HG02798 (cell line): ENCODE measurements around the gene EXOC3L2.
"Not testable (repeated sequence)": the region's sequence is repeated elsewhere in the genome, so short reads cannot be mapped to it uniquely, and the experiment has no call there.

Experiments used
- ATAC-seq: cut with Tn5 transposase; IDR thresholded peaks from one replicate; pipeline ENCODE4 v1.9.1; 2021; ENCODE audit warnings: mild to moderate bottlenecking; ENCODE audit not compliant: unreplicated experiment, poor library complexity

EXOC3L2 gene

GRCh38 chr19:45245334-45245787 is at the start of gene EXOC3L2:
TSS of gene EXOC3L2 (minus strand) at chr19:45245407. CDS start at chr19:45239045, 6,362 bp downstream.
- ATAC-seq = no peak

- ATAC-seq = no peak
These were observed 49.3 kb upstream of the EXOC3L2 start for GRCh38 chr19:45294291-45295029.

- ATAC-seq = no peak
These were observed 48.5 kb upstream of the EXOC3L2 start for GRCh38 chr19:45293682-45294081.

GRCh38 chr19:45291834-45292233 is 46.6 kb upstream of the EXOC3L2 start:
- no peak for ATAC-seq

GRCh38 chr19:45290381-45290931 is 45.2 kb upstream of the EXOC3L2 start:
- ATAC-seq = no peak

- ATAC-seq = no peak
These were observed 38.3 kb upstream of the EXOC3L2 start for GRCh38 chr19:45283443-45284033.

GRCh38 chr19:45280471-45280961 is 35.3 kb upstream of the EXOC3L2 start:
- ATAC-seq = no peak

- no peak for ATAC-seq
These were observed 34.5 kb upstream of the EXOC3L2 start for GRCh38 chr19:45279587-45280192.

- ATAC-seq = no peak
These were observed 32.9 kb upstream of the EXOC3L2 start for GRCh38 chr19:45278087-45278486.

GRCh38 chr19:45276284-45276687 is 31.1 kb upstream of the EXOC3L2 start:
- ATAC-seq = no peak

- ATAC-seq = no peak
These were observed 30.3 kb upstream of the EXOC3L2 start for GRCh38 chr19:45275370-45275971.

GRCh38 chr19:45273521-45273855 is 28.3 kb upstream of the EXOC3L2 start:
- no peak for ATAC-seq

GRCh38 chr19:45271735-45272108 is 26.5 kb upstream of the EXOC3L2 start:
- ATAC-seq = no peak

- ATAC-seq = no peak
These were observed 26.0 kb upstream of the EXOC3L2 start for GRCh38 chr19:45271098-45271734.

- not testable (repeated sequence) for ATAC-seq
These were observed 24.7 kb upstream of the EXOC3L2 start for GRCh38 chr19:45269939-45270338.

- ATAC-seq = no peak
These were observed 22.1 kb upstream of the EXOC3L2 start for GRCh38 chr19:45267296-45267695.

- no peak for ATAC-seq
These were observed 20.2 kb upstream of the EXOC3L2 start for GRCh38 chr19:45265375-45265774.

GRCh38 chr19:45264781-45265317 is 19.6 kb upstream of the EXOC3L2 start:
- no peak for ATAC-seq

- no peak for ATAC-seq
These were observed 17.8 kb upstream of the EXOC3L2 start for GRCh38 chr19:45263013-45263412.

GRCh38 chr19:45262570-45262969 is 17.4 kb upstream of the EXOC3L2 start:
- ATAC-seq = no peak
